Measurements from ENCODE around the gene RPL37A.

DNA sequence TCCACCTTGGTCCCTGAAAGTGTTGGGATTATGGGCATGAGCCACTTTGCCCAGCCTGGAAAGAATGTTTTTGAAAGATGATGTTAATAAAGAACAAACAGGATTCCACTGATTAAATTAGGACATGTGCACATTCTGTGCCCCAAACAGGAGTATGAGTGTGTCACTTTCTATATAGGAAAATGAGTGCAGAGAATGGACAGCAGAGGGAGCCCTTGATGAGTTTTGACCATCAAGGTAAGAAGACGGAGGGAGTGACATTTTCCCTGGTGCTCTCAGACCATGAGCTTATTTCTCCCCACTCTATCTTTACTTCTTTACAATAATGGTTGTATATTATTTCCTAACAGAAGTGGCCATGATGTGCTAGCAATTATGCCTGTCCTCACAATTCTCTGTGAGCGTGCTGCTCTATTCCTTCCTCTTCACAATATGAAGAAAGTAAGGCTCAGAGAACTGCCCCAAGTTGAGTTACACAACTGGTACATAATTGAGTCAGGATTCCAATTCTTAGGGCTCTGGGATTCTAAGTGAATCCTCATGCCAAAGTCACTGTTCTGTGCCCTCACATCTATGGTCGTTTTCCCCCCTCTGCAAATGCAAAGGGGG is 20.6 kb downstream of the RPL37A start:
- TF ChIP-seq, protein P1, sequence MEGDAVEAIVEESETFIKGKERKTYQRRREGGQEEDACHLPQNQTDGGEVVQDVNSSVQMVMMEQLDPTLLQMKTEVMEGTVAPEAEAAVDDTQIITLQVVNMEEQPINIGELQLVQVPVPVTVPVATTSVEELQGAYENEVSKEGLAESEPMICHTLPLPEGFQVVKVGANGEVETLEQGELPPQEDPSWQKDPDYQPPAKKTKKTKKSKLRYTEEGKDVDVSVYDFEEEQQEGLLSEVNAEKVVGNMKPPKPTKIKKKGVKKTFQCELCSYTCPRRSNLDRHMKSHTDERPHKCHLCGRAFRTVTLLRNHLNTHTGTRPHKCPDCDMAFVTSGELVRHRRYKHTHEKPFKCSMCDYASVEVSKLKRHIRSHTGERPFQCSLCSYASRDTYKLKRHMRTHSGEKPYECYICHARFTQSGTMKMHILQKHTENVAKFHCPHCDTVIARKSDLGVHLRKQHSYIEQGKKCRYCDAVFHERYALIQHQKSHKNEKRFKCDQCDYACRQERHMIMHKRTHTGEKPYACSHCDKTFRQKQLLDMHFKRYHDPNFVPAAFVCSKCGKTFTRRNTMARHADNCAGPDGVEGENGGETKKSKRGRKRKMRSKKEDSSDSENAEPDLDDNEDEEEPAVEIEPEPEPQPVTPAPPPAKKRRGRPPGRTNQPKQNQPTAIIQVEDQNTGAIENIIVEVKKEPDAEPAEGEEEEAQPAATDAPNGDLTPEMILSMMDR (IDR thresholded peaks at IDR 0.05): peak in 5 of 6 experiments; percentile 43 to 88 (median 81)
- no peak for TF ChIP-seq POLR2A (IDR thresholded peaks at IDR 0.05)
